ENCODE measurements around the gene PRSS23.

DNA sequence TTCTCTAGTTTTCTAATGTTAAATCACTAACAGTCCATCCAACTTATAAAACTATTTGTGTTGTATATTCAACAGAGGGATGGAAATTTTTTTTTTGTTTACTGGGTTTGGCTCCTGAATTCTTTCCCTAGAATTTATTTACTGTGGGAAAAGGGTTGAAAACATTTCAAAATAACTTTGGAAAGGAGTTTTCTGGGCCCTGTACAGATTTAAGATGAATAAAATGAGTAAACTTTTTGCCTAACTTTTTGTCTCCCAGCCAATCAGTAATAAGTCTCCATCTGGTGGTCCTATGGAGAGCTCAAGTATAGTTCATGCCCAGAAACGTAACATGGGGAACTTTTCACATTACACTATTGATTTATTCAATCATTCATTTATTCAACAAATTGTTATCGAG lies 16.7 kb upstream of the PRSS23 start:
- TF ChIP-seq POU6F1 (CRISPR knock-in tag; IDR thresholded peaks at IDR 0.05; ENCODE audit: borderline replicate concordance, low read depth) (no peak), ZFP30 (CRISPR knock-in tag; IDR thresholded peaks at IDR 0.05) (no peak), ZNF8 (CRISPR knock-in tag; IDR thresholded peaks at IDR 0.05) (no peak), SNAI2 (CRISPR knock-in tag; IDR thresholded peaks at IDR 0.05) (no peak), CSDC2 (CRISPR knock-in tag; IDR thresholded peaks at IDR 0.05) (no peak), OSR1 (CRISPR knock-in tag; IDR thresholded peaks at IDR 0.05) (no peak), ZFP3 (CRISPR knock-in tag; IDR thresholded peaks at IDR 0.05) (no peak), ZNF565 (CRISPR knock-in tag; conservative IDR thresholded peaks at IDR 0.05; ENCODE audit: low read depth) (no peak), TOX (CRISPR knock-in tag; IDR thresholded peaks at IDR 0.05; ENCODE audit: borderline replicate concordance) (no peak), TSHZ2 (CRISPR knock-in tag; IDR thresholded peaks at IDR 0.05) (no peak), RARB (CRISPR knock-in tag; IDR thresholded peaks at IDR 0.05) (no peak)
- TF ChIP-seq, protein P1, sequence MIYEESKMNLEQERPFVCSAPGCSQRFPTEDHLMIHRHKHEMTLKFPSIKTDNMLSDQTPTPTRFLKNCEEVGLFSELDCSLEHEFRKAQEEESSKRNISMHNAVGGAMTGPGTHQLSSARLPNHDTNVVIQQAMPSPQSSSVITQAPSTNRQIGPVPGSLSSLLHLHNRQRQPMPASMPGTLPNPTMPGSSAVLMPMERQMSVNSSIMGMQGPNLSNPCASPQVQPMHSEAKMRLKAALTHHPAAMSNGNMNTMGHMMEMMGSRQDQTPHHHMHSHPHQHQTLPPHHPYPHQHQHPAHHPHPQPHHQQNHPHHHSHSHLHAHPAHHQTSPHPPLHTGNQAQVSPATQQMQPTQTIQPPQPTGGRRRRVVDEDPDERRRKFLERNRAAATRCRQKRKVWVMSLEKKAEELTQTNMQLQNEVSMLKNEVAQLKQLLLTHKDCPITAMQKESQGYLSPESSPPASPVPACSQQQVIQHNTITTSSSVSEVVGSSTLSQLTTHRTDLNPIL (CRISPR knock-in tag; IDR thresholded peaks at IDR 0.05; ENCODE audit: low read depth): no peak

All from SK-N-SH treated with all-trans-retinoic acid at 6 μM for 48 hours (cell line).